SK-N-SH (cell line): ENCODE measurements around the gene CTRB1. TPM values are rescaled to one million over a fixed set of nuclear protein-coding genes. Genes with fewer than 3 reads are reported as not detected.

ENCODE experiments used
- CTCF ChIA-PET: fragments of 300-600, 350-600 bp; formaldehyde crosslinking; extraction: SDS; loops from one replicate; lab custom pipeline; 2021; lab: Yijun Ruan, JAX
- POLR2A ChIA-PET: fragments of 350-600 bp; sonication (Branson Sonifier 250); formaldehyde crosslinking; extraction: SDS; loops from one replicate; lab custom pipeline; 2020; ENCODE audit warnings: antibody characterized with exemption, inconsistent platforms; lab: Yijun Ruan, JAX
- DNase-seq: peaks from one replicate; pipeline ENCODE4 v3.0.0; 2012
- H2AFZ ChIP-seq: fragments of 200-600 bp; sonication (generic); 2 replicates; pipeline ENCODE4 v1.8.1; 2016; ENCODE audit warnings: antibody characterized with exemption, mild to moderate bottlenecking, low read depth
- H3F3A ChIP-seq: fragments of 200-600 bp; sonication (generic); replicated peaks from 2 replicates; pipeline ENCODE3; 2016; ENCODE audit warnings: antibody characterized with exemption, mild to moderate bottlenecking; ENCODE audit not compliant: insufficient read depth
- H3K27ac ChIP-seq, 2 experiments: fragments of 200-500 bp in 1 of 2; fragments of 200-600 bp in 1 of 2; sonication (Bioruptor generic) in 1 of 2; sonication (generic), shearing (Covaris generic) in 1 of 2; 2 replicates each; pipeline versions ENCODE4 v1.5.1 to v1.6.1; 2014 to 2016; ENCODE audit warnings: low read depth in 2 of 2, inconsistent platforms in 1 of 2, low read length in 1 of 2, mild to moderate bottlenecking in 1 of 2, mixed read lengths in 1 of 2
- H3K27me3 ChIP-seq: fragments of 200-600 bp; sonication (generic), shearing (Covaris generic); 2 replicates; pipeline ENCODE4 v1.6.1; 2016; ENCODE audit warnings: mixed run types; ENCODE audit not compliant: insufficient read depth
- H3K36me3 ChIP-seq, 2 experiments: fragments of 200-500 bp in 1 of 2; fragments of 200-600 bp in 1 of 2; sonication (Bioruptor generic) in 1 of 2; sonication (generic) in 1 of 2; replicated peaks in 1 of 2; 2 replicates each; pipeline versions ENCODE3 to v1.5.1; 2014 to 2016; ENCODE audit warnings: low read length in 1 of 2, mild to moderate bottlenecking in 1 of 2; ENCODE audit not compliant: insufficient read depth in 2 of 2, control insufficient read depth in 1 of 2
- H3K4me1 ChIP-seq, 2 experiments: fragments of 200-500 bp in 1 of 2; fragments of 200-600 bp in 1 of 2; sonication (Bioruptor generic) in 1 of 2; sonication (generic), shearing (Covaris generic) in 1 of 2; 2 replicates each; pipeline versions ENCODE4 v1.5.1 to v1.6.1; 2014 to 2016; ENCODE audit warnings: low read depth in 1 of 2, low read length in 1 of 2, mixed run types in 1 of 2; ENCODE audit not compliant: insufficient read depth in 2 of 2, control insufficient read depth in 1 of 2
- H3K4me2 ChIP-seq: fragments of 200-600 bp; sonication (generic), shearing (Covaris generic); 2 replicates; pipeline ENCODE4 v1.6.1; 2017; ENCODE audit warnings: mixed run types
- H3K4me3 ChIP-seq, 2 experiments: fragments of 200-500 bp in 1 of 2; fragments of 200-600 bp in 1 of 2; sonication (Bioruptor generic) in 1 of 2; sonication (generic), shearing (Covaris generic) in 1 of 2; 2 replicates each; pipeline versions ENCODE4 v1.5.1 to v1.8.1; 2014 to 2016; ENCODE audit warnings: low read depth in 2 of 2, inconsistent platforms in 1 of 2, low read length in 1 of 2, mild to moderate bottlenecking in 1 of 2, mixed read lengths in 1 of 2, moderate library complexity in 1 of 2
- H3K79me2 ChIP-seq: fragments of 200-600 bp; sonication (generic); 2 replicates; pipeline ENCODE4 v1.8.1; 2017; ENCODE audit warnings: mild to moderate bottlenecking; ENCODE audit not compliant: insufficient read depth
- H3K9ac ChIP-seq: fragments of 200-600 bp; sonication (generic); 2 replicates; pipeline ENCODE4 v1.6.1; 2017; ENCODE audit warnings: mixed run types
- H3K9me2 ChIP-seq: fragments of 200-600 bp; sonication (generic); 2 replicates; pipeline ENCODE4 v1.6.1; 2017; ENCODE audit warnings: mixed run types
- H3K9me3 ChIP-seq: fragments of 200-600 bp; sonication (generic); 2 replicates; pipeline ENCODE4 v1.6.1; 2017; ENCODE audit warnings: mixed run types, mild to moderate bottlenecking, moderate library complexity
- H4K20me1 ChIP-seq: fragments of 200-600 bp; sonication (generic); 2 replicates; pipeline ENCODE4 v1.6.1; 2017; ENCODE audit warnings: mild to moderate bottlenecking, mixed run types; ENCODE audit not compliant: insufficient read depth
- CHD2 ChIP-seq: fragments of 150-350 bp; IDR thresholded peaks from 2 replicates; pipeline ENCODE4 v1.6.1; 2018; ENCODE audit warnings: low read length; ENCODE audit not compliant: partially characterized antibody
- EP300 ChIP-seq, 2 experiments: IDR thresholded peaks; 2 replicates each; pipeline versions ENCODE4 v1.4.0 to v1.6.1; 2012; ENCODE audit warnings: borderline replicate concordance in 1 of 2, low read depth in 1 of 2, low read length in 1 of 2
- EZH2phosphoT487 ChIP-seq: fragments of 200-600 bp; sonication (generic); IDR thresholded peaks from 2 replicates; pipeline ENCODE4 v1.6.1; 2017; ENCODE audit warnings: low read depth, mixed run types, mild to moderate bottlenecking, antibody characterized with exemption, moderate library complexity, borderline replicate concordance
- GABPA ChIP-seq: IDR thresholded peaks from 2 replicates; pipeline ENCODE4 v1.4.0; 2012; ENCODE audit warnings: low read depth, mild to moderate bottlenecking
- GATA2 ChIP-seq: sonication (generic); formaldehyde crosslinking; IDR thresholded peaks from 2 replicates; pipeline ENCODE4 v1.5.0; 2020; ENCODE audit warnings: mild to moderate bottlenecking, missing genetic modification reagents
- MXI1 ChIP-seq: IDR thresholded peaks from 2 replicates; pipeline ENCODE4 v1.6.1; 2012; ENCODE audit warnings: mild to moderate bottlenecking, low read depth, low read length, improper control_type of control experiment
- NFIC ChIP-seq: IDR thresholded peaks from 2 replicates; pipeline ENCODE4 v1.4.0; 2012; ENCODE audit warnings: borderline replicate concordance
- NRF1 ChIP-seq: IDR thresholded peaks from 2 replicates; pipeline ENCODE4 v1.6.1; 2012; ENCODE audit warnings: low read depth, mild to moderate bottlenecking, low read length
- RAD21 ChIP-seq: IDR thresholded peaks from 2 replicates; pipeline ENCODE4 v1.6.1; 2012; ENCODE audit warnings: mild to moderate bottlenecking, low read length
- RCOR1 ChIP-seq: fragments of 150-350 bp; IDR thresholded peaks from 2 replicates; pipeline ENCODE4 v1.6.1; 2017; ENCODE audit warnings: antibody characterized with exemption, low read length
- REST ChIP-seq: IDR thresholded peaks from 2 replicates; pipeline ENCODE4 v1.6.1; 2012; ENCODE audit warnings: mild to moderate bottlenecking, low read depth, low read length, moderate library complexity
- SMC3 ChIP-seq: IDR thresholded peaks from 2 replicates; pipeline ENCODE4 v1.6.1; 2012; ENCODE audit warnings: low read depth, low read length, improper control_type of control experiment
- TAF1 ChIP-seq: IDR thresholded peaks from 2 replicates; pipeline ENCODE4 v1.6.1; 2012; ENCODE audit warnings: low read depth, mild to moderate bottlenecking, low read length, moderate library complexity, borderline replicate concordance
- USF2 ChIP-seq: fragments of 150-350 bp; IDR thresholded peaks from 2 replicates; pipeline ENCODE4 v1.6.1; 2017; ENCODE audit warnings: antibody characterized with exemption, low read length, low read depth, borderline replicate concordance
- YY1 ChIP-seq: IDR thresholded peaks from 2 replicates; pipeline ENCODE4 v1.4.0; 2012; ENCODE audit warnings: low read depth, mild to moderate bottlenecking
- WGBS: methylation state at CpG from one replicate; pipeline ENCODE4 v1.1.6; 2017; ENCODE audit warnings: low lambda C conversion rate; 5-methylcytosine and 5-hydroxymethylcytosine counted together
- polyA plus RNA-seq, 3 experiments: library from polyadenylated mRNA; depleted of rRNA; stranded (reverse); fragments of >200 nt; gene quantifications; 2 replicates each; pipeline ENCODE4 v1.2.3, GENCODE V29; 2012
- TF ChIP-seq, protein P1 (sequence below): fragments of 150-350 bp; IDR thresholded peaks from 2 replicates; pipeline ENCODE4 v1.6.1; 2016; ENCODE audit warnings: mild to moderate bottlenecking, low read depth, low read length

Gene CTRB1
- polyA plus RNA-seq, 1 of the 3 experiments (the other 2 are of a cell fraction) = not detected

GRCh38 chr16:75198135-75198600, 20.6 kb upstream of the CTRB1 start:
- Histone ChIP-seq H3K4me2 (peak overlapping the region; percentile 46; the same call in 1 of the 2 replicates), H3K4me1 (peaks cover 0 to 8% of the 10 kb centered on the region in 2 experiments; a peak in 1 of 4 replicates), H3K9ac (no peak overlapping the region), H3K4me3 (peak overlapping the region in 1 of 2 experiments; percentile 19; a peak in 1 of 4 replicates), H4K20me1 (no peaks in the 10 kb centered on the region), H3F3A (no peaks in the 10 kb centered on the region), H3K9me2 (no peaks in the 10 kb centered on the region), H3K79me2 (no peaks in the 10 kb centered on the region), H3K27ac (peak overlapping the region in 1 of 2 experiments; percentile 8; a peak in 1 of 4 replicates), H3K27me3 (no peaks in the 10 kb centered on the region), H3K36me3 (no peaks in the 10 kb centered on the region), H2AFZ (peak overlapping the region; percentile 77; the same call in 1 of the 2 replicates), H3K9me3 (no peaks in the 10 kb centered on the region)
- ChIA-PET CTCF (interaction anchor here (0.6 to 6.5 kb wide), 27 partner anchors 18 to 566 kb away, joined by 3 to 105 read pairs (median 5); partner anchors contain the start of genes CHST5, CTRB1, TMEM170A and ZNRF1), POLR2A (interaction anchor here (0.8 to 0.9 kb wide), 2 partner anchors 236 to 266 kb away, joined by 3 to 4 read pairs; partner anchors contain the start of gene TMEM170A)
- peak; percentile 7 for TF ChIP-seq CHD2
- no peak for TF ChIP-seq NFIC
- TF ChIP-seq YY1 = no peak
- TF ChIP-seq USF2 = no peak
- no peak for TF ChIP-seq EZH2phosphoT487
- TF ChIP-seq SMC3 = no peak
- peak in 1 of 2 experiments; percentile 32; a peak in 1 of 4 replicates for TF ChIP-seq EP300 (IDR thresholded peaks at IDR 0.05; ENCODE audit: borderline replicate concordance in 1 of 2, low read depth in 1 of 2, low read length in 1 of 2)
- TF ChIP-seq, protein P1, sequence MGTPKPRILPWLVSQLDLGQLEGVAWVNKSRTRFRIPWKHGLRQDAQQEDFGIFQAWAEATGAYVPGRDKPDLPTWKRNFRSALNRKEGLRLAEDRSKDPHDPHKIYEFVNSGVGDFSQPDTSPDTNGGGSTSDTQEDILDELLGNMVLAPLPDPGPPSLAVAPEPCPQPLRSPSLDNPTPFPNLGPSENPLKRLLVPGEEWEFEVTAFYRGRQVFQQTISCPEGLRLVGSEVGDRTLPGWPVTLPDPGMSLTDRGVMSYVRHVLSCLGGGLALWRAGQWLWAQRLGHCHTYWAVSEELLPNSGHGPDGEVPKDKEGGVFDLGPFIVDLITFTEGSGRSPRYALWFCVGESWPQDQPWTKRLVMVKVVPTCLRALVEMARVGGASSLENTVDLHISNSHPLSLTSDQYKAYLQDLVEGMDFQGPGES = no peak
- no peak for TF ChIP-seq RAD21
- TF ChIP-seq RCOR1 = no peak
- no peak for TF ChIP-seq TAF1
- TF ChIP-seq MXI1 = peak; percentile 54; the same call in 1 of the 2 replicates
- TF ChIP-seq GATA2 (CRISPR knock-in tag) = 0 out of 2 replicates have a peak, but pooled peaks have one; percentile 9
- TF ChIP-seq REST = no peak
- TF ChIP-seq NRF1 = no peak
- no peak for TF ChIP-seq GABPA
- peak; percentile 71 for DNase-seq
- WGBS = 18% methylated on average over 18 of the region's 18 CpGs
